Epithelial cell of prostate (primary cell): ENCODE measurements around the gene FBXW4.

Source experiments
- DNase-seq: peaks from one replicate; pipeline ENCODE4 v3.0.0-alpha.2; 2011; ENCODE audit warnings: low read depth, low spot score
- H3K27ac ChIP-seq: fragments of 450-650 bp; 2 replicates; pipeline ENCODE4 v1.5.1; 2017; ENCODE audit warnings: mild to moderate bottlenecking

Gene FBXW4

GRCh38 chr10:101694674-101695403 lies at the start of gene FBXW4:
TSS of gene FBXW4 (minus strand) at chr10:101695170. CDS start at chr10:101695105, 65 bp downstream.
- peak within 1 kb of the TSS; percentile 77 for H3K27ac ChIP-seq
- no peak for DNase-seq

- no peak overlapping the region for H3K27ac ChIP-seq
- no peak for DNase-seq
Observed at GRCh38 chr10:101744267-101744666, 49.3 kb upstream of the FBXW4 start.

GRCh38 chr10:101741938-101742337 lies 47.0 kb upstream of the FBXW4 start:
- DNase-seq, result no peak
- no peak overlapping the region for H3K27ac ChIP-seq

- no peak for DNase-seq
- no peak overlapping the region for H3K27ac ChIP-seq
Observed at GRCh38 chr10:101736666-101737065, 41.7 kb upstream of the FBXW4 start.

- no peak for DNase-seq
- H3K27ac ChIP-seq, result no peak overlapping the region
Observed at GRCh38 chr10:101732096-101732495, 37.1 kb upstream of the FBXW4 start.

GRCh38 chr10:101726115-101726387 lies 31.1 kb upstream of the FBXW4 start:
- H3K27ac ChIP-seq, result no peak overlapping the region
- DNase-seq, result no peak

- no peak overlapping the region for H3K27ac ChIP-seq
- no peak for DNase-seq
Observed at GRCh38 chr10:101725296-101726114, 30.5 kb upstream of the FBXW4 start.

GRCh38 chr10:101724446-101724845 lies 29.5 kb upstream of the FBXW4 start:
- no peak overlapping the region for H3K27ac ChIP-seq
- DNase-seq, result no peak

GRCh38 chr10:101723176-101723575 lies 28.2 kb upstream of the FBXW4 start:
- no peak for DNase-seq

GRCh38 chr10:101721806-101722205 lies 26.8 kb upstream of the FBXW4 start:
- DNase-seq, result no peak
- H3K27ac ChIP-seq, result no peak overlapping the region

More at GRCh38 chr10:101723176-101723575, 28.2 kb upstream of the FBXW4 start:
- H3K27ac ChIP-seq, result no peak overlapping the region

- no peak overlapping the region for H3K27ac ChIP-seq
- DNase-seq, result no peak
Observed at GRCh38 chr10:101720606-101721230, 25.7 kb upstream of the FBXW4 start.

- no peak overlapping the region for H3K27ac ChIP-seq
- DNase-seq, result no peak
Observed at GRCh38 chr10:101718690-101719275, 23.8 kb upstream of the FBXW4 start.

GRCh38 chr10:101716891-101717659 lies 22.1 kb upstream of the FBXW4 start:
- H3K27ac ChIP-seq, result peak overlapping the region; percentile 10
- peak; percentile 51 for DNase-seq

- no peak overlapping the region for H3K27ac ChIP-seq
- DNase-seq, result no peak
Observed at GRCh38 chr10:101712997-101713396, 18.0 kb upstream of the FBXW4 start.

- H3K27ac ChIP-seq, result no peak overlapping the region
Observed at GRCh38 chr10:101710793-101711192, 15.8 kb upstream of the FBXW4 start.

GRCh38 chr10:101710059-101710695 lies 15.2 kb upstream of the FBXW4 start:
- no peak overlapping the region for H3K27ac ChIP-seq
- DNase-seq, result no peak

More at GRCh38 chr10:101710793-101711192, 15.8 kb upstream of the FBXW4 start:
- DNase-seq, result no peak

GRCh38 chr10:101709359-101710058 lies 14.5 kb upstream of the FBXW4 start:
- H3K27ac ChIP-seq, result no peak overlapping the region
- DNase-seq, result no peak

GRCh38 chr10:101708870-101709269 lies 13.9 kb upstream of the FBXW4 start:
- no peak for DNase-seq
- no peak overlapping the region for H3K27ac ChIP-seq

GRCh38 chr10:101708073-101708472 lies 13.1 kb upstream of the FBXW4 start:
- DNase-seq, result no peak
- H3K27ac ChIP-seq, result no peak overlapping the region
